ENCODE data around the gene GPC6. TPM values are rescaled to one million over a fixed set of nuclear protein-coding genes. Genes with fewer than 3 reads are reported as not detected.

GPC6 gene
- total RNA-seq, 1 experiment from 2014 or later = 0.22 TPM

GRCh38 chr13:93776936-93777335 lies 550.3 kb downstream of the GPC6 start:
- RAD21 ChIA-PET (ENCODE audit: low non-redundant PET in 1 of 2, low total read pairs in 2 of 2, uncharacterized antibody in 2 of 2, unreplicated experiment in 2 of 2) = no interaction called here
- Histone ChIP-seq H3K9me3 (ENCODE audit: control insufficient read depth in 1 of 2, insufficient read depth in 1 of 2, low read depth in 1 of 2, low read length in 2 of 2) (peaks cover 7 to 29% of the 10 kb centered on the region in 2 experiments; a peak in 2 of 4 replicates), H3K4me1 (ENCODE audit: control insufficient read depth in 1 of 2, insufficient read depth in 2 of 2, low read length in 2 of 2) (no peaks in the 10 kb centered on the region), H2AFZ (ENCODE audit: low read depth, low read length, poor library complexity, severe bottlenecking) (no peak overlapping the region), H3K9me2 (ENCODE audit: insufficient read depth) (no peaks in the 10 kb centered on the region), H3K4me3 (replicated peaks in 1 of 2; ENCODE audit: low read depth in 1 of 2, low read length in 2 of 2) (no peak overlapping the region), H3K79me2 (ENCODE audit: insufficient read depth, low read length) (no peaks in the 10 kb centered on the region), H3K27ac (ENCODE audit: low read depth, low read length) (no peak overlapping the region), H3K27me3 (ENCODE audit: insufficient read depth, low read length) (no peaks in the 10 kb centered on the region), H3K36me3 (ENCODE audit: control insufficient read depth in 1 of 2, insufficient read depth in 2 of 2, low read length in 2 of 2) (no peaks in the 10 kb centered on the region), H3K4me2 (ENCODE audit: low read length) (no peak overlapping the region), H4K20me1 (ENCODE audit: insufficient read depth) (no peaks in the 10 kb centered on the region), H3K9ac (ENCODE audit: low read length) (no peak overlapping the region)
- intact Hi-C loops (cut with micrococcal nuclease) = no loop called here
- TF ChIP-seq EZH2phosphoT487 (IDR thresholded peaks at IDR 0.05; ENCODE audit: borderline replicate concordance) = no peak
- TF ChIP-seq, protein P1, sequence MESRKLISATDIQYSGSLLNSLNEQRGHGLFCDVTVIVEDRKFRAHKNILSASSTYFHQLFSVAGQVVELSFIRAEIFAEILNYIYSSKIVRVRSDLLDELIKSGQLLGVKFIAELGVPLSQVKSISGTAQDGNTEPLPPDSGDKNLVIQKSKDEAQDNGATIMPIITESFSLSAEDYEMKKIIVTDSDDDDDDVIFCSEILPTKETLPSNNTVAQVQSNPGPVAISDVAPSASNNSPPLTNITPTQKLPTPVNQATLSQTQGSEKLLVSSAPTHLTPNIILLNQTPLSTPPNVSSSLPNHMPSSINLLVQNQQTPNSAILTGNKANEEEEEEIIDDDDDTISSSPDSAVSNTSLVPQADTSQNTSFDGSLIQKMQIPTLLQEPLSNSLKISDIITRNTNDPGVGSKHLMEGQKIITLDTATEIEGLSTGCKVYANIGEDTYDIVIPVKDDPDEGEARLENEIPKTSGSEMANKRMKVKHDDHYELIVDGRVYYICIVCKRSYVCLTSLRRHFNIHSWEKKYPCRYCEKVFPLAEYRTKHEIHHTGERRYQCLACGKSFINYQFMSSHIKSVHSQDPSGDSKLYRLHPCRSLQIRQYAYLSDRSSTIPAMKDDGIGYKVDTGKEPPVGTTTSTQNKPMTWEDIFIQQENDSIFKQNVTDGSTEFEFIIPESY (IDR thresholded peaks at IDR 0.05; ENCODE audit: extremely low read depth, insufficient replicate concordance, low read length) = no peak
- ATAC-seq = no peak
- POLR2A ChIA-PET = no interaction called here
- CTCF ChIA-PET = no interaction called here
- no peak for DNase-seq (ENCODE audit: low read depth, low spot score)
- no TSS peak for BruUV-seq (replicated peaks)

DNA sequence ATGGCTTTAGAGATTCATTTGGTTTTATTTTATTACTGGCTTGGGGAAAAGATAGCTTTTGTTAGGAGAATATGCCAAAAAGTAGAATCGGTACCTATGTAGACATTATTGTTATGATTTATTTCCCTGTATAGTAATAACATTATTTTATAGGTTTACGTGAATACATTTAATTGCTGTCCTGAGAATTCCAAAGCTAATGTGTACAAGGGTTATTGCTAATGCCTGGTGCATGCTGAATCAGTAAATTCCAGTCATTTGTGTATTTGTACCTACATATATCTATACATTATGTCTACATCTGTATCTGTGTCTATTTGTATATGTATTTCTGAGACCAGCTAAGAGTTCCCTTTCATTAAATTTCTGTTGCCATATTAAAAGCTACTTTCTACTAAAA lies 550.9 kb downstream of the GPC6 start:
- no peak for ATAC-seq
- no peaks in the 10 kb centered on the region for H4K20me1 ChIP-seq (ENCODE audit: insufficient read depth)
- no peak overlapping the region for H3K4me3 ChIP-seq (replicated peaks in 1 of 2; ENCODE audit: low read depth in 1 of 2, low read length in 2 of 2)
- H3K9me2 ChIP-seq (ENCODE audit: insufficient read depth) = no peaks in the 10 kb centered on the region
- H3K4me2 ChIP-seq (ENCODE audit: low read length) = no peak overlapping the region
- RAD21 ChIA-PET (ENCODE audit: low non-redundant PET in 1 of 2, low total read pairs in 2 of 2, uncharacterized antibody in 2 of 2, unreplicated experiment in 2 of 2) = no interaction called here
- no peaks in the 10 kb centered on the region for H3K36me3 ChIP-seq (ENCODE audit: control insufficient read depth in 1 of 2, insufficient read depth in 2 of 2, low read length in 2 of 2)
- CTCF ChIA-PET = no interaction called here
- H3K4me1 ChIP-seq (ENCODE audit: control insufficient read depth in 1 of 2, insufficient read depth in 2 of 2, low read length in 2 of 2) = no peaks in the 10 kb centered on the region
- POLR2A ChIA-PET = no interaction called here
- BruUV-seq (replicated peaks) = no TSS peak
- H3K27ac ChIP-seq (ENCODE audit: low read depth, low read length) = no peak overlapping the region
- DNase-seq (ENCODE audit: low read depth, low spot score) = no peak
- intact Hi-C loops (cut with micrococcal nuclease) = no loop called here
- H3K9me3 ChIP-seq (ENCODE audit: control insufficient read depth in 1 of 2, insufficient read depth in 1 of 2, low read depth in 1 of 2, low read length in 2 of 2) = peaks cover 7 to 29% of the 10 kb centered on the region in 2 experiments; a peak in 2 of 4 replicates
- H3K27me3 ChIP-seq (ENCODE audit: insufficient read depth, low read length) = no peaks in the 10 kb centered on the region
- no peak overlapping the region for H3K9ac ChIP-seq (ENCODE audit: low read length)
- no peak overlapping the region for H2AFZ ChIP-seq (ENCODE audit: low read depth, low read length, poor library complexity, severe bottlenecking)
- H3K79me2 ChIP-seq (ENCODE audit: insufficient read depth, low read length) = no peaks in the 10 kb centered on the region
- TF ChIP-seq RAD21 (IDR thresholded peaks at IDR 0.05; ENCODE audit: low read depth) = no peak
- TF ChIP-seq CBX3 (IDR thresholded peaks at IDR 0.05; ENCODE audit: low read depth) = no peak
- TF ChIP-seq ZNF274 (IDR thresholded peaks at IDR 0.05; ENCODE audit: low read depth, low read length) = no peak
- no peak for TF ChIP-seq TCF7L2 (IDR thresholded peaks at IDR 0.05; ENCODE audit: borderline replicate concordance, extremely low read depth, insufficient read depth, insufficient read length)
- TF ChIP-seq ZFX (IDR thresholded peaks at IDR 0.05) = no peak
- no peak for TF ChIP-seq CTCF (IDR thresholded peaks at IDR 0.05 in 2 of 3, conservative IDR thresholded peaks at IDR 0.05 in 1 of 3; ENCODE audit: borderline replicate concordance in 1 of 3, insufficient read depth in 1 of 3, low read depth in 2 of 3, low read length in 2 of 3)
- TF ChIP-seq, protein P2, sequence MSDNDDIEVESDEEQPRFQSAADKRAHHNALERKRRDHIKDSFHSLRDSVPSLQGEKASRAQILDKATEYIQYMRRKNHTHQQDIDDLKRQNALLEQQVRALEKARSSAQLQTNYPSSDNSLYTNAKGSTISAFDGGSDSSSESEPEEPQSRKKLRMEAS (IDR thresholded peaks at IDR 0.05) = no peak
- TF ChIP-seq, protein P1 (IDR thresholded peaks at IDR 0.05; ENCODE audit: extremely low read depth, insufficient replicate concordance, low read length) = no peak
- no peak for TF ChIP-seq JUND (IDR thresholded peaks at IDR 0.05)
- TF ChIP-seq SIN3A (IDR thresholded peaks at IDR 0.05; ENCODE audit: low read depth) = no peak
- TF ChIP-seq POLR2A (IDR thresholded peaks at IDR 0.05; ENCODE audit: borderline replicate concordance, extremely low read depth, insufficient read depth, insufficient read length) = no peak
